Measurements from ENCODE around the gene CPNE4.

CPNE4 gene

DNA sequence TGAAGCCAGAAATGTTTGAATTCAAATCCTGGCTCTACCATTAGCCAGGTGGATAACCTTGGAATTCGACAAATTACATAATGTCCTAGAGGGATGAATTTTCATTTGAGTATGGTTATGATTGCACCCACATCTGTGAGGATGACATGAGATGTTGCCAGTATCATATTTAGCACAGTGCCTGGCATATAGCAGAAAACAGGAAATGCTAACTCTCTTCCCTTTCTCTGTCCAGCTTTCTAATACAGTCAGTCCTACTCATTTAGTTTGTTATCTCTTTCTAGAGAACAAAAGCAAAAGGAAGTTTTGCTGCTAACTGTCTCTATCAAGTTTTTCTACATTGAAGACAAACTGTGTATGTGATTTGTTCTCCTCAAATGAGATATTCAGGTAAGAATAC lies 231.7 kb downstream of the CPNE4 start:
- no peak for FAIRE-seq
- TF ChIP-seq SPI1 (IDR thresholded peaks at IDR 0.05; ENCODE audit: low read depth, low read length) (0 out of 2 replicates have a peak, but pooled peaks have one; percentile 32), POLR2AphosphoS5 (IDR thresholded peaks at IDR 0.05; ENCODE audit: low read depth, low read length) (no peak)
- DNase-seq (ENCODE audit: insufficient read length, low spot score): no peak

GRCh38 chr3:131802029-131802428 lies 232.8 kb downstream of the CPNE4 start:
- FAIRE-seq: no peak
- no peak for TF ChIP-seq POU2F2 (IDR thresholded peaks at IDR 0.05; ENCODE audit: low read depth, low read length)
- no peak for TF ChIP-seq POLR2A (IDR thresholded peaks at IDR 0.05; ENCODE audit: low read depth, low read length)
- no peak for TF ChIP-seq SPI1 (IDR thresholded peaks at IDR 0.05; ENCODE audit: low read depth, low read length)
- TF ChIP-seq POLR2AphosphoS5 (IDR thresholded peaks at IDR 0.05; ENCODE audit: low read depth, low read length): no peak
- TF ChIP-seq PAX5 (IDR thresholded peaks at IDR 0.05; ENCODE audit: insufficient read depth, low read length, severe bottlenecking): no peak
- no peak for TF ChIP-seq TAF1 (IDR thresholded peaks at IDR 0.05; ENCODE audit: low read depth, low read length)
- DNase-seq (ENCODE audit: insufficient read length, low spot score): no peak

DNA sequence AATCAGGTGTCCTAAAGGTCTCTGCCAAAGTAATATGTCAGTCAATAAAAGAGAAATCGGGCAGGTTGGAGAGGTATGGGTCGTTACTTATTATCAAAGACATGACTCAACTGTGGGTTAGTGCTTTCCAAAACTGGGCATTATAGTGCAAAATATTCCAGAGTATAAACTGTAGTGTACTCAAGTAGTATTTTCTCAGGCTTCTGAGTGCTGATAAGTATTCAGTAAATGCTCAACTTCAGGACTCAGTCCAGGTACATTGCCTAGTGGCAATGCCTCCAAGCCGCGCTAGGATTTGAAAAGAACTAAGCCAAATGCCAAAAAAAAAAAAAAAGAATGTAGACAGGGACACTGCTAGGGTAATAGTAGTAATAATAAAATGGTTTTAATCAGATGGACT lies 233.2 kb downstream of the CPNE4 start:
- no peak for FAIRE-seq
- TF ChIP-seq POLR2AphosphoS5 (IDR thresholded peaks at IDR 0.05; ENCODE audit: low read depth, low read length) (no peak), TAF1 (IDR thresholded peaks at IDR 0.05; ENCODE audit: low read depth, low read length) (no peak), PAX5 (IDR thresholded peaks at IDR 0.05; ENCODE audit: insufficient read depth, low read length, severe bottlenecking) (no peak)

DNA sequence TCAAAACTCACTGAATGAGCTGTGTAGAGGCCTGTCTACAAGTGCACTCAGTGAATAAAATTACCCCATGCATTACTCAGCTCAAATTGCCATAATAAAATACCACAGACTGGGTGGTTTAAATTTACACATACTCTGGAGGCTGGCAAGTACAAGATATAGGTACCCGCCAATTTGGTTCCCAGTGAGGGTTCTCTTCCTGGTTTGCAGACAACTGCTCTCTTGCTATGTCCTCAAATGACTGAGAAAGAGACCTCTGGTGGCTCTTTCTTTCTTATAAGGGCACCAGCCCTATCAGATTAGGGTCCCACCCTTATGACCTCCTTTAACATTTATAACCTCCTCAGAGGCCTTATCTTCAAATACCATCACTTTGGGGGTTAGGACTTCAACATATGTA lies 237.0 kb downstream of the CPNE4 start:
- FAIRE-seq (no peak), DNase-seq (ENCODE audit: insufficient read length, low spot score) (no peak)
- TF ChIP-seq PAX5 (IDR thresholded peaks at IDR 0.05; ENCODE audit: insufficient read depth, low read length, severe bottlenecking): no peak
- no peak for TF ChIP-seq TAF1 (IDR thresholded peaks at IDR 0.05; ENCODE audit: low read depth, low read length)
- no peak for TF ChIP-seq POLR2AphosphoS5 (IDR thresholded peaks at IDR 0.05; ENCODE audit: low read depth, low read length)
- TF ChIP-seq SPI1 (IDR thresholded peaks at IDR 0.05; ENCODE audit: low read depth, low read length): no peak
- no peak for TF ChIP-seq POLR2A (IDR thresholded peaks at IDR 0.05; ENCODE audit: low read depth, low read length)
- TF ChIP-seq POU2F2 (IDR thresholded peaks at IDR 0.05; ENCODE audit: low read depth, low read length): no peak

More for the DNA sequence above, 233.2 kb downstream of the CPNE4 start:
- no peak for DNase-seq (ENCODE audit: insufficient read length, low spot score)

- FAIRE-seq: peak; percentile 91
- TF ChIP-seq TAF1 (IDR thresholded peaks at IDR 0.05; ENCODE audit: low read depth, low read length): no peak
- TF ChIP-seq POU2F2 (IDR thresholded peaks at IDR 0.05; ENCODE audit: low read depth, low read length): no peak
- TF ChIP-seq PAX5 (IDR thresholded peaks at IDR 0.05; ENCODE audit: insufficient read depth, low read length, severe bottlenecking): no peak
- TF ChIP-seq POLR2AphosphoS5 (IDR thresholded peaks at IDR 0.05; ENCODE audit: low read depth, low read length): no peak
- TF ChIP-seq SPI1 (IDR thresholded peaks at IDR 0.05; ENCODE audit: low read depth, low read length): no peak
- no peak for TF ChIP-seq POLR2A (IDR thresholded peaks at IDR 0.05; ENCODE audit: low read depth, low read length)
- no peak for DNase-seq (ENCODE audit: insufficient read length, low spot score)
Measured at GRCh38 chr3:131796558-131797198, 238.1 kb downstream of the CPNE4 start.

DNA sequence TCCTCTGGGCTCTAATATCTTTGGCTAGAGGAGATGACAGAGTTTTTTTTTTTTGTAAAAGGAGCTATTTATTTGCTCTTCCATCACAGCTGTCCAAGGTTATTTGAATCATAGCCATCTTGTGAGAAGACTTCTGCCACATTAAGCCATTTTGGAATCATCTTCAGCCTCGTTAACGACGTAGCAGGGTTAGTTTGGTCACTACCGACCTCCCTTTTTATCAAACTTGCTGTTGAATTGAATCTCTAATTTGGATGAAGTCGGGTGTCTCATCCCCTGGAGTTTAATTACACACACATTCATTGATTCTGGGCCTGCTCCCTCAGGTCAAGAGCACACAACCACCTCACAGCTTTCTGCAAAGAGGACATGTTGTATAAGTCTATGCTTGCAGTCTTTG lies 238.7 kb downstream of the CPNE4 start:
- DNase-seq (ENCODE audit: insufficient read length, low spot score) (no peak), FAIRE-seq (no peak)
- no peak for TF ChIP-seq POU2F2 (IDR thresholded peaks at IDR 0.05; ENCODE audit: low read depth, low read length)
- TF ChIP-seq TAF1 (IDR thresholded peaks at IDR 0.05; ENCODE audit: low read depth, low read length): no peak
- TF ChIP-seq POLR2AphosphoS5 (IDR thresholded peaks at IDR 0.05; ENCODE audit: low read depth, low read length): no peak
- TF ChIP-seq SPI1 (IDR thresholded peaks at IDR 0.05; ENCODE audit: low read depth, low read length): no peak
- TF ChIP-seq PAX5 (IDR thresholded peaks at IDR 0.05; ENCODE audit: insufficient read depth, low read length, severe bottlenecking): no peak
- TF ChIP-seq POLR2A (IDR thresholded peaks at IDR 0.05; ENCODE audit: low read depth, low read length): no peak

- no peak for TF ChIP-seq PAX5 (IDR thresholded peaks at IDR 0.05; ENCODE audit: insufficient read depth, low read length, severe bottlenecking)
- no peak for TF ChIP-seq TAF1 (IDR thresholded peaks at IDR 0.05; ENCODE audit: low read depth, low read length)
- no peak for TF ChIP-seq POLR2A (IDR thresholded peaks at IDR 0.05; ENCODE audit: low read depth, low read length)
- TF ChIP-seq SPI1 (IDR thresholded peaks at IDR 0.05; ENCODE audit: low read depth, low read length): no peak
- no peak for TF ChIP-seq POU2F2 (IDR thresholded peaks at IDR 0.05; ENCODE audit: low read depth, low read length)
- TF ChIP-seq POLR2AphosphoS5 (IDR thresholded peaks at IDR 0.05; ENCODE audit: low read depth, low read length): no peak
- FAIRE-seq (peak; percentile 74), DNase-seq (ENCODE audit: insufficient read length, low spot score) (no peak)
Measured at GRCh38 chr3:131795390-131796090, 239.3 kb downstream of the CPNE4 start.

DNA sequence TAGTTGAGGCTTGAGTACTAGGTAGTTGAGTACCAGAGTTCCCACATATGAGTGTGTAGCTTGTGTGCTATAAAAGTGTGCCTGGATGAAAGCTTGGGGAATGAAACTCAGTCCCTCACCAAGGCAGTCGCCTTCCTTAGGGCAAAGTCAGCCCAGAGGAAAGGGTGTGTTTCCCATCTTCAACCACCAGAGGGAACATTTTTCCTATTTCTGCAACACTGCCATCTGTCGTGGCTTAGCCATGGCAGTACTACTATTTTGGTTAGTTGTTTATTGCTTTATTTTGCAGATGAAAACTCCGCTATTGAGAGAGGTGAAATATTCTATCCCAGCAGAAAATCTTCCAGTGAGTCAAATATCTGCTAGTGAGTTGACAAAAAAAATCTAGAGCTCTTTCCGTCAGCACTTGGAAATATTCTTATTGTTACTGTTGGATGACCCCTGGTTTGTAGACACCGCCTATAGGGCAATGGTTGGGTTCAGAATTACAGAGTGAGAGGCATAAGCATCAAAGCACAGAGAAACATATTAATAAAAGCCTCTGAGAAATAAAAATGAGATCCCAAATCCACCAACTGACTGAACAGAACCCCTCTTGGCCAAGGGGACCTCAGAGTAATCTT lies 239.9 kb downstream of the CPNE4 start:
- no peak for DNase-seq (ENCODE audit: insufficient read length, low spot score)
- no peak for TF ChIP-seq TAF1 (IDR thresholded peaks at IDR 0.05; ENCODE audit: low read depth, low read length)
- no peak for TF ChIP-seq POLR2AphosphoS5 (IDR thresholded peaks at IDR 0.05; ENCODE audit: low read depth, low read length)
- no peak for TF ChIP-seq PAX5 (IDR thresholded peaks at IDR 0.05; ENCODE audit: insufficient read depth, low read length, severe bottlenecking)
- TF ChIP-seq POU2F2 (IDR thresholded peaks at IDR 0.05; ENCODE audit: low read depth, low read length): no peak
- no peak for TF ChIP-seq POLR2A (IDR thresholded peaks at IDR 0.05; ENCODE audit: low read depth, low read length)
- no peak for TF ChIP-seq SPI1 (IDR thresholded peaks at IDR 0.05; ENCODE audit: low read depth, low read length)
- peak; percentile 95 for FAIRE-seq

- TF ChIP-seq TAF1 (IDR thresholded peaks at IDR 0.05; ENCODE audit: low read depth, low read length) (no peak), PAX5 (IDR thresholded peaks at IDR 0.05; ENCODE audit: insufficient read depth, low read length, severe bottlenecking) (no peak), POLR2AphosphoS5 (IDR thresholded peaks at IDR 0.05; ENCODE audit: low read depth, low read length) (no peak), POLR2A (IDR thresholded peaks at IDR 0.05; ENCODE audit: low read depth, low read length) (no peak), POU2F2 (IDR thresholded peaks at IDR 0.05; ENCODE audit: low read depth, low read length) (no peak), SPI1 (IDR thresholded peaks at IDR 0.05; ENCODE audit: low read depth, low read length) (no peak)
- FAIRE-seq: peak; percentile 50
- no peak for DNase-seq (ENCODE audit: insufficient read length, low spot score)
Measured at GRCh38 chr3:131793870-131794269, 240.9 kb downstream of the CPNE4 start.

Measured in GM12891 (cell line).